HEK293 (cell line): ENCODE measurements around the gene CHD5.

ENCODE experiments used
- MEIS1 ChIP-seq: sonication (generic); formaldehyde crosslinking; IDR thresholded peaks from 2 replicates; pipeline ENCODE4 v1.8.1; 2022; ENCODE audit warnings: missing genetic modification reagents, mild to moderate bottlenecking, borderline replicate concordance
- ZBTB1 ChIP-seq: fragments of 450-650 bp; formaldehyde crosslinking; IDR thresholded peaks from 2 replicates; pipeline ENCODE4 v1.5.1; 2016; ENCODE audit warnings: missing biosample characterization, missing genetic modification characterization
- ZBTB17 ChIP-seq: fragments of 450-650 bp; formaldehyde crosslinking; IDR thresholded peaks from 2 replicates; pipeline ENCODE4 v1.5.1; 2016; ENCODE audit warnings: missing biosample characterization, missing genetic modification characterization
- ZNF121 ChIP-seq: fragments of 450-650 bp; formaldehyde crosslinking; IDR thresholded peaks from 2 replicates; pipeline ENCODE4 v1.5.1; 2016; ENCODE audit warnings: missing biosample characterization, missing genetic modification characterization
- ZNF19 ChIP-seq: fragments of 450-650 bp; formaldehyde crosslinking; IDR thresholded peaks from 2 replicates; pipeline ENCODE4; 2016; ENCODE audit warnings: missing biosample characterization, missing genetic modification characterization, low read depth
- ZNF2 ChIP-seq: fragments of 450-650 bp; formaldehyde crosslinking; IDR thresholded peaks from 2 replicates; pipeline ENCODE4 v1.5.1; 2016; ENCODE audit warnings: missing biosample characterization, missing genetic modification characterization
- ZNF324 ChIP-seq: fragments of 450-650 bp; formaldehyde crosslinking; IDR thresholded peaks from 2 replicates; pipeline ENCODE4 v1.5.1; 2016; ENCODE audit warnings: missing biosample characterization, missing genetic modification characterization
- TF ChIP-seq, protein P1 (sequence below): fragments of 450-650 bp; formaldehyde crosslinking; IDR thresholded peaks from 2 replicates; pipeline ENCODE4 v1.5.1; 2016; ENCODE audit warnings: missing biosample characterization, missing genetic modification characterization
- TF ChIP-seq, protein P2 (sequence below): fragments of 450-650 bp; formaldehyde crosslinking; IDR thresholded peaks from 2 replicates; pipeline ENCODE4 v1.5.1; 2016; ENCODE audit warnings: missing biosample characterization, missing genetic modification characterization
- TF ChIP-seq, protein P3 (sequence below): fragments of 450-650 bp; formaldehyde crosslinking; IDR thresholded peaks from 2 replicates; pipeline ENCODE4 v1.5.1; 2016; ENCODE audit warnings: missing biosample characterization, missing genetic modification characterization
- TF ChIP-seq, protein P4 (sequence below): fragments of 450-650 bp; IDR thresholded peaks from 2 replicates; pipeline ENCODE4 v1.5.1; 2018; ENCODE audit warnings: missing biosample characterization, mild to moderate bottlenecking, missing genetic modification characterization

DNA sequence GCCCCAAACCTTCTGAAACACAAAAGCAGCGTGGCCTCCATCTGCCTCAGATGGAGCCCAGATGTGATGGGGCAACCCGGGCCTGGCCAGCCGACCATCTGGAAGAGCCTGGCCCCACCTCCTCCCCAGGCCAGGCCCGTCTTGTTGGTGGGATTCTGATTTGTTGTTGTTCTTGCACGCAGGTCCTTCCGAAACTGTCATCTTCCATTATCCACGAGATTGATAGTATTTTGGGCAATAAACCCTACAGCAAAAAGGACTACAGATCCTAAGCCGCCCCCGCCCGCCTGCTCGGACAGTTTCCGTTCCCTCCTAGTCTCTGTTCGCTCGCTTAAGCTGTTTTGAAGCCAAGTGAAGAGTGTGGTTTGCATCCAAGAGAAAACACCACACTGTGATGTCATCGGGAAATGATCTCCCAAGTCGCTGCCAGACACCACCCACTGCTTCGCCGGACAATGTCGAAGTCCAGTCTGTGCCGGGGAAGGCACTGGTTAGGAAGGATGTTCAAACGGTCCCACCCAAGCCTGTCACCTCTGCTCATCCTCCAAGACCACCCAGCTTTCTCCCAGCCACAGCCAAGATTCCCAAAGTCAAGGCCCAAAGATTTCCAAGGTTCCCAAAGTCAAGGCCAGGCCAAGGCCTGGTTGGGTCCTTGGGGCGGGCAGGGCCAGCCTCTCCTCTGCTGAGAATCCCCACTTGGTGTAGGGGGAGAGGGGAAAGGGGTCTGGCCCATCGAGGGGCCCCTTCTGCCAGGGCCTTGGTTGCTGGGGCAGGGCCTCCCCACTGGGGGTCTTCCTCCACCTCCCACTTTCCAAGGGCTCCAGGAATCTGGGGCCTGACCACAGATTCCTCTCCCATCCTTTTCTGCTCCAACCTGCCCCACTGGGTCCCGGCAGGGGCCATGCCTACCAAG is 81.6 kb downstream of the CHD5 start:
- TF ChIP-seq ZNF121 (tag by site-specific recombination) (no peak), ZNF19 (tag by site-specific recombination) (no peak), MEIS1 (no peak), ZNF324 (tag by site-specific recombination) (no peak), ZBTB1 (tag by site-specific recombination) (no peak), ZBTB17 (tag by site-specific recombination) (no peak), ZNF2 (tag by site-specific recombination) (no peak)
- TF ChIP-seq, protein P1, sequence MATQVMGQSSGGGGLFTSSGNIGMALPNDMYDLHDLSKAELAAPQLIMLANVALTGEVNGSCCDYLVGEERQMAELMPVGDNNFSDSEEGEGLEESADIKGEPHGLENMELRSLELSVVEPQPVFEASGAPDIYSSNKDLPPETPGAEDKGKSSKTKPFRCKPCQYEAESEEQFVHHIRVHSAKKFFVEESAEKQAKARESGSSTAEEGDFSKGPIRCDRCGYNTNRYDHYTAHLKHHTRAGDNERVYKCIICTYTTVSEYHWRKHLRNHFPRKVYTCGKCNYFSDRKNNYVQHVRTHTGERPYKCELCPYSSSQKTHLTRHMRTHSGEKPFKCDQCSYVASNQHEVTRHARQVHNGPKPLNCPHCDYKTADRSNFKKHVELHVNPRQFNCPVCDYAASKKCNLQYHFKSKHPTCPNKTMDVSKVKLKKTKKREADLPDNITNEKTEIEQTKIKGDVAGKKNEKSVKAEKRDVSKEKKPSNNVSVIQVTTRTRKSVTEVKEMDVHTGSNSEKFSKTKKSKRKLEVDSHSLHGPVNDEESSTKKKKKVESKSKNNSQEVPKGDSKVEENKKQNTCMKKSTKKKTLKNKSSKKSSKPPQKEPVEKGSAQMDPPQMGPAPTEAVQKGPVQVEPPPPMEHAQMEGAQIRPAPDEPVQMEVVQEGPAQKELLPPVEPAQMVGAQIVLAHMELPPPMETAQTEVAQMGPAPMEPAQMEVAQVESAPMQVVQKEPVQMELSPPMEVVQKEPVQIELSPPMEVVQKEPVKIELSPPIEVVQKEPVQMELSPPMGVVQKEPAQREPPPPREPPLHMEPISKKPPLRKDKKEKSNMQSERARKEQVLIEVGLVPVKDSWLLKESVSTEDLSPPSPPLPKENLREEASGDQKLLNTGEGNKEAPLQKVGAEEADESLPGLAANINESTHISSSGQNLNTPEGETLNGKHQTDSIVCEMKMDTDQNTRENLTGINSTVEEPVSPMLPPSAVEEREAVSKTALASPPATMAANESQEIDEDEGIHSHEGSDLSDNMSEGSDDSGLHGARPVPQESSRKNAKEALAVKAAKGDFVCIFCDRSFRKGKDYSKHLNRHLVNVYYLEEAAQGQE, result no peak
- TF ChIP-seq, protein P2, sequence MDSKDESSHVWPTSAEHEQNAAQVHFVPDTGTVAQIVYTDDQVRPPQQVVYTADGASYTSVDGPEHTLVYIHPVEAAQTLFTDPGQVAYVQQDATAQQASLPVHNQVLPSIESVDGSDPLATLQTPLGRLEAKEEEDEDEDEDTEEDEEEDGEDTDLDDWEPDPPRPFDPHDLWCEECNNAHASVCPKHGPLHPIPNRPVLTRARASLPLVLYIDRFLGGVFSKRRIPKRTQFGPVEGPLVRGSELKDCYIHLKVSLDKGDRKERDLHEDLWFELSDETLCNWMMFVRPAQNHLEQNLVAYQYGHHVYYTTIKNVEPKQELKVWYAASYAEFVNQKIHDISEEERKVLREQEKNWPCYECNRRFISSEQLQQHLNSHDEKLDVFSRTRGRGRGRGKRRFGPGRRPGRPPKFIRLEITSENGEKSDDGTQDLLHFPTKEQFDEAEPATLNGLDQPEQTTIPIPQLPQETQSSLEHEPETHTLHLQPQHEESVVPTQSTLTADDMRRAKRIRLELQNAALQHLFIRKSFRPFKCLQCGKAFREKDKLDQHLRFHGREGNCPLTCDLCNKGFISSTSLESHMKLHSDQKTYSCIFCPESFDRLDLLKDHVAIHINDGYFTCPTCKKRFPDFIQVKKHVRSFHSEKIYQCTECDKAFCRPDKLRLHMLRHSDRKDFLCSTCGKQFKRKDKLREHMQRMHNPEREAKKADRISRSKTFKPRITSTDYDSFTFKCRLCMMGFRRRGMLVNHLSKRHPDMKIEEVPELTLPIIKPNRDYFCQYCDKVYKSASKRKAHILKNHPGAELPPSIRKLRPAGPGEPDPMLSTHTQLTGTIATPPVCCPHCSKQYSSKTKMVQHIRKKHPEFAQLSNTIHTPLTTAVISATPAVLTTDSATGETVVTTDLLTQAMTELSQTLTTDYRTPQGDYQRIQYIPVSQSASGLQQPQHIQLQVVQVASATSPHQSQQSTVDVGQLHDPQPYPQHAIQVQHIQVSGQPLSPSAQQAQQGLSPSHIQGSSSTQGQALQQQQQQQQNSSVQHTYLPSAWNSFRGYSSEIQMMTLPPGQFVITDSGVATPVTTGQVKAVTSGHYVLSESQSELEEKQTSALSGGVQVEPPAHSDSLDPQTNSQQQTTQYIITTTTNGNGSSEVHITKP (tag by site-specific recombination), result no peak
- TF ChIP-seq, protein P3, sequence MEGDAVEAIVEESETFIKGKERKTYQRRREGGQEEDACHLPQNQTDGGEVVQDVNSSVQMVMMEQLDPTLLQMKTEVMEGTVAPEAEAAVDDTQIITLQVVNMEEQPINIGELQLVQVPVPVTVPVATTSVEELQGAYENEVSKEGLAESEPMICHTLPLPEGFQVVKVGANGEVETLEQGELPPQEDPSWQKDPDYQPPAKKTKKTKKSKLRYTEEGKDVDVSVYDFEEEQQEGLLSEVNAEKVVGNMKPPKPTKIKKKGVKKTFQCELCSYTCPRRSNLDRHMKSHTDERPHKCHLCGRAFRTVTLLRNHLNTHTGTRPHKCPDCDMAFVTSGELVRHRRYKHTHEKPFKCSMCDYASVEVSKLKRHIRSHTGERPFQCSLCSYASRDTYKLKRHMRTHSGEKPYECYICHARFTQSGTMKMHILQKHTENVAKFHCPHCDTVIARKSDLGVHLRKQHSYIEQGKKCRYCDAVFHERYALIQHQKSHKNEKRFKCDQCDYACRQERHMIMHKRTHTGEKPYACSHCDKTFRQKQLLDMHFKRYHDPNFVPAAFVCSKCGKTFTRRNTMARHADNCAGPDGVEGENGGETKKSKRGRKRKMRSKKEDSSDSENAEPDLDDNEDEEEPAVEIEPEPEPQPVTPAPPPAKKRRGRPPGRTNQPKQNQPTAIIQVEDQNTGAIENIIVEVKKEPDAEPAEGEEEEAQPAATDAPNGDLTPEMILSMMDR (tag by site-specific recombination), result no peak
- TF ChIP-seq, protein P4, sequence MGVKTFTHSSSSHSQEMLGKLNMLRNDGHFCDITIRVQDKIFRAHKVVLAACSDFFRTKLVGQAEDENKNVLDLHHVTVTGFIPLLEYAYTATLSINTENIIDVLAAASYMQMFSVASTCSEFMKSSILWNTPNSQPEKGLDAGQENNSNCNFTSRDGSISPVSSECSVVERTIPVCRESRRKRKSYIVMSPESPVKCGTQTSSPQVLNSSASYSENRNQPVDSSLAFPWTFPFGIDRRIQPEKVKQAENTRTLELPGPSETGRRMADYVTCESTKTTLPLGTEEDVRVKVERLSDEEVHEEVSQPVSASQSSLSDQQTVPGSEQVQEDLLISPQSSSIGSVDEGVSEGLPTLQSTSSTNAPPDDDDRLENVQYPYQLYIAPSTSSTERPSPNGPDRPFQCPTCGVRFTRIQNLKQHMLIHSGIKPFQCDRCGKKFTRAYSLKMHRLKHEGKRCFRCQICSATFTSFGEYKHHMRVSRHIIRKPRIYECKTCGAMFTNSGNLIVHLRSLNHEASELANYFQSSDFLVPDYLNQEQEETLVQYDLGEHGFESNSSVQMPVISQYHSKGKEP (tag by site-specific recombination), result no peak
